IMR-90 (cell line): ENCODE measurements around the gene KIAA0319L. TPM values are rescaled to one million over a fixed set of nuclear protein-coding genes. Genes with fewer than 3 reads are reported as not detected.

Experiments
- ATAC-seq: fragments of 200-7000 bp; cut with Tn5 transposase; 2 replicates; pipeline ENCODE4 v1.9.1; 2020; ENCODE audit warnings: low read depth, mild to moderate bottlenecking, moderate library complexity
- BruUV-seq: library from RNA; stranded (reverse); fragments of 400-500 nt; replicated peaks from 2 replicates; lab custom pipeline; 2021; lab: Mats Ljungman, UMichigan
- CTCF ChIA-PET: fragments of 300-600 bp; formaldehyde crosslinking; extraction: SDS; loops from one replicate; lab custom pipeline; 2021; ENCODE audit warnings: antibody characterized with exemption; lab: Yijun Ruan, JAX
- POLR2A ChIA-PET: fragments of 300-600 bp; sonication (Branson Sonifier 250); formaldehyde crosslinking; loops from one replicate; lab custom pipeline; 2022; ENCODE audit warnings: antibody characterized with exemption; ENCODE audit not compliant: unreplicated experiment; lab: Charles Lee
- DNase-seq: peaks from one replicate; pipeline ENCODE4 v3.0.0; 2013
- H2AFZ ChIP-seq: replicated peaks from 2 replicates; pipeline ENCODE3; 2013; ENCODE audit warnings: low read length, mild to moderate bottlenecking; ENCODE audit not compliant: poor library complexity
- H2AK5ac ChIP-seq: 2 replicates; pipeline ENCODE4 v1.6.1; 2013; ENCODE audit warnings: low read depth, low read length, inconsistent platforms
- H2AK9ac ChIP-seq: replicated peaks from 2 replicates; pipeline ENCODE3; 2013; ENCODE audit warnings: mild to moderate bottlenecking, low read depth, low read length, moderate library complexity; ENCODE audit not compliant: poor library complexity
- H2BK120ac ChIP-seq: 2 replicates; pipeline ENCODE4 v1.6.1; 2013; ENCODE audit warnings: low read depth, low read length, inconsistent platforms
- H2BK15ac ChIP-seq: 3 replicates; pipeline ENCODE4 v1.6.1; 2013; ENCODE audit warnings: low read depth, low read length, inconsistent platforms
- H2BK20ac ChIP-seq: 2 replicates; pipeline ENCODE4 v1.6.1; 2013; ENCODE audit warnings: low read depth, mild to moderate bottlenecking, inconsistent platforms, low read length, moderate library complexity
- H2BK5ac ChIP-seq: 2 replicates; pipeline ENCODE4 v1.6.1; 2013; ENCODE audit warnings: mild to moderate bottlenecking, low read depth, low read length, inconsistent platforms; ENCODE audit not compliant: poor library complexity, severe bottlenecking
- H3K14ac ChIP-seq: replicated peaks from 2 replicates; pipeline ENCODE4 v1.6.1; 2013; ENCODE audit warnings: low read depth, low read length, inconsistent platforms
- H3K18ac ChIP-seq: 2 replicates; pipeline ENCODE4 v1.6.1; 2013; ENCODE audit warnings: low read depth, low read length, control low read depth
- H3K23ac ChIP-seq: 2 replicates; pipeline ENCODE4 v1.6.1; 2013; ENCODE audit warnings: low read depth, low read length, inconsistent platforms
- H3K27ac ChIP-seq: 2 replicates; pipeline ENCODE4 v1.5.1; 2013; ENCODE audit warnings: mild to moderate bottlenecking, control low read depth, low read length; ENCODE audit not compliant: insufficient read depth
- H3K27me3 ChIP-seq: 2 replicates; pipeline ENCODE4 v1.6.1; 2013; ENCODE audit warnings: low read length; ENCODE audit not compliant: control insufficient read depth, insufficient read depth
- H3K36me3 ChIP-seq: 2 replicates; pipeline ENCODE4 v1.6.1; 2013; ENCODE audit warnings: low read length, mixed read lengths; ENCODE audit not compliant: control insufficient read depth, insufficient read depth
- H3K4ac ChIP-seq: 2 replicates; pipeline ENCODE4 v1.6.1; 2013; ENCODE audit warnings: low read depth, low read length, inconsistent platforms
- H3K4me1 ChIP-seq: 2 replicates; pipeline ENCODE4 v1.6.1; 2013; ENCODE audit warnings: low read length, mixed read lengths; ENCODE audit not compliant: control insufficient read depth, insufficient read depth
- H3K4me2 ChIP-seq: 2 replicates; pipeline ENCODE4 v1.6.1; 2013; ENCODE audit warnings: low read depth, mild to moderate bottlenecking, control low read depth, low read length, moderate library complexity
- H3K4me3 ChIP-seq: 2 replicates; pipeline ENCODE4 v1.5.1; 2013; ENCODE audit warnings: low read depth, mild to moderate bottlenecking, control low read depth, low read length, moderate library complexity; ENCODE audit not compliant: insufficient read depth
- H3K56ac ChIP-seq: 2 replicates; pipeline ENCODE4 v1.6.1; 2013; ENCODE audit warnings: low read length, inconsistent platforms; ENCODE audit not compliant: insufficient read depth; ENCODE audit errors: extremely low read depth
- H3K79me1 ChIP-seq, 2 experiments: 2 replicates each; pipeline ENCODE4 v1.6.1; 2013; ENCODE audit warnings: low read length in 2 of 2, inconsistent platforms in 1 of 2, low read depth in 1 of 2
- H3K9ac ChIP-seq: 2 replicates; pipeline ENCODE4 v1.6.1; 2013; ENCODE audit warnings: low read depth, low read length, control low read depth
- H3K9me1 ChIP-seq: 2 replicates; pipeline ENCODE4 v1.6.1; 2013; ENCODE audit warnings: low read length, inconsistent platforms; ENCODE audit not compliant: insufficient read depth
- H3K9me3 ChIP-seq: 2 replicates; pipeline ENCODE4 v1.6.1; 2013; ENCODE audit warnings: low read length; ENCODE audit not compliant: control insufficient read depth, insufficient read depth
- H4K20me1 ChIP-seq: 2 replicates; pipeline ENCODE4 v1.6.1; 2013; ENCODE audit warnings: low read length, inconsistent platforms; ENCODE audit not compliant: insufficient read depth
- H4K5ac ChIP-seq: 2 replicates; pipeline ENCODE4 v1.6.1; 2013; ENCODE audit warnings: mild to moderate bottlenecking, low read depth, low read length, control low read depth
- H4K8ac ChIP-seq, 2 experiments: 2 replicates each; pipeline ENCODE4 v1.6.1; 2013; ENCODE audit warnings: low read depth in 2 of 2, low read length in 2 of 2, control low read depth in 1 of 2, inconsistent platforms in 1 of 2
- H4K91ac ChIP-seq: 2 replicates; pipeline ENCODE4 v1.6.1; 2013; ENCODE audit warnings: low read depth, low read length, inconsistent platforms; ENCODE audit not compliant: insufficient read depth
- BHLHE40 ChIP-seq: fragments of 150-350 bp; IDR thresholded peaks from 2 replicates; pipeline ENCODE4 v1.6.1; 2016; ENCODE audit warnings: mild to moderate bottlenecking, low read depth, low read length
- CEBPB ChIP-seq: IDR thresholded peaks from 2 replicates; pipeline ENCODE4 v1.6.1; 2012; ENCODE audit warnings: low read depth, low read length, improper control_type of control experiment
- CHD1 ChIP-seq: IDR thresholded peaks from 2 replicates; pipeline ENCODE4 v1.6.1; 2012; ENCODE audit warnings: low read depth, low read length, improper control_type of control experiment
- CTCF ChIP-seq: conservative IDR thresholded peaks from 2 replicates; pipeline ENCODE4 v1.5.1; 2012; ENCODE audit warnings: mild to moderate bottlenecking, low read depth, low read length, improper control_type of control experiment
- ELK1 ChIP-seq: fragments of 150-350 bp; IDR thresholded peaks from 2 replicates; pipeline ENCODE4 v1.6.1; 2016; ENCODE audit warnings: low read depth, mild to moderate bottlenecking, low read length, moderate library complexity, borderline replicate concordance
- FOS ChIP-seq: fragments of 150-350 bp; IDR thresholded peaks from 2 replicates; pipeline ENCODE4 v1.6.1; 2016; ENCODE audit warnings: low read depth, low read length
- MAFK ChIP-seq: IDR thresholded peaks from 2 replicates; pipeline ENCODE4 v1.6.1; 2012; ENCODE audit warnings: low read depth, low read length, improper control_type of control experiment
- MAZ ChIP-seq: IDR thresholded peaks from 2 replicates; pipeline ENCODE4 v1.6.1; 2012; ENCODE audit warnings: low read depth, mild to moderate bottlenecking, low read length, improper control_type of control experiment, moderate library complexity, borderline replicate concordance
- MXI1 ChIP-seq: IDR thresholded peaks from 2 replicates; pipeline ENCODE4 v1.6.1; 2012; ENCODE audit warnings: low read depth, mild to moderate bottlenecking, low read length, moderate library complexity, borderline replicate concordance
- NFE2L2 ChIP-seq: fragments of 150-350 bp; IDR thresholded peaks from 2 replicates; pipeline ENCODE4 v1.6.1; 2016; ENCODE audit warnings: low read depth, mild to moderate bottlenecking, low read length
- POLR2A ChIP-seq: IDR thresholded peaks from 2 replicates; pipeline ENCODE4 v1.6.1; 2012; ENCODE audit warnings: mild to moderate bottlenecking, low read depth, low read length
- RAD21 ChIP-seq: IDR thresholded peaks from 2 replicates; pipeline ENCODE4 v1.6.1; 2012; ENCODE audit warnings: low read length, improper control_type of control experiment
- RCOR1 ChIP-seq: IDR thresholded peaks from 2 replicates; pipeline ENCODE4 v1.6.1; 2012; ENCODE audit warnings: mild to moderate bottlenecking, low read length, improper control_type of control experiment; ENCODE audit not compliant: insufficient replicate concordance
- RFX5 ChIP-seq: IDR thresholded peaks from 2 replicates; pipeline ENCODE4 v1.8.0; 2012; ENCODE audit warnings: low read depth, mild to moderate bottlenecking, low read length, moderate library complexity
- SMC3 ChIP-seq: fragments of 150-350 bp; IDR thresholded peaks from 2 replicates; pipeline ENCODE4 v1.6.1; 2016; ENCODE audit warnings: low read depth, mild to moderate bottlenecking, antibody characterized with exemption, low read length, moderate library complexity
- USF2 ChIP-seq: fragments of 150-350 bp; IDR thresholded peaks from 2 replicates; pipeline ENCODE4 v1.6.1; 2017; ENCODE audit warnings: mild to moderate bottlenecking, antibody characterized with exemption, low read length, low read depth
- dilution Hi-C: fragments of 300-500 bp; cut with HindIII; formaldehyde crosslinking; loops from one replicate; pipeline ENCODE4 v1.14.3; 2018; ENCODE audit warnings: low sequenced_read_pairs; ENCODE audit not compliant: unreplicated experiment
- in situ Hi-C: fragments of 300-500 bp; cut with MboI; formaldehyde crosslinking; loops from 3 replicates; pipeline ENCODE4 v1.14.3; 2019; ENCODE audit warnings: low sequenced_read_pairs, inconsistent platforms, mixed read lengths
- intact Hi-C: fragments of 100-400 bp; cut with micrococcal nuclease; formaldehyde crosslinking; loops from 2 replicates; pipeline ENCODE4 v1.10.0; 2022
- polyA plus RNA-seq, 3 experiments: library from polyadenylated mRNA; depleted of rRNA; stranded (reverse); fragments of >200 nt; gene quantifications; 2 replicates each; pipeline ENCODE4 v1.2.3, GENCODE V29; 2012; ENCODE audit warnings: low replicate concordance in 1 of 3
- total RNA-seq: library from RNA; depleted of rRNA; stranded (reverse); fragments of >200 nt; gene quantifications from 2 replicates; pipeline ENCODE4 v1.2.3, GENCODE V29; 2012

KIAA0319L gene
- total and polyA plus RNA-seq, 2 of the 4 experiments (the other 2 are of a cell fraction): 38.0 to 49.8 TPM

- Histone ChIP-seq H3K9me1 (no peaks in the 10 kb centered on the region), H3K4me1 (no peaks in the 10 kb centered on the region), H2BK15ac (no peak overlapping the region), H2BK120ac (no peak overlapping the region), H2AK5ac (no peak overlapping the region), H3K14ac (no peak overlapping the region), H3K4ac (no peak overlapping the region), H3K4me2 (no peak overlapping the region), H4K5ac (no peak overlapping the region), H3K56ac (no peak overlapping the region), H4K91ac (no peak overlapping the region), H3K27me3 (no peaks in the 10 kb centered on the region), H3K23ac (no peak overlapping the region), H2AK9ac (no peak overlapping the region), H3K9me3 (no peaks in the 10 kb centered on the region), H3K27ac (no peak overlapping the region), H3K4me3 (no peak overlapping the region), H2BK5ac (no peak overlapping the region), H4K20me1 (no peaks in the 10 kb centered on the region), H3K9ac (no peak overlapping the region), H2AFZ (no peak overlapping the region), H3K18ac (no peak overlapping the region), H3K79me1 (peaks cover 1 to 4% of the 10 kb centered on the region in 2 experiments; a peak in 3 of 4 replicates), H2BK20ac (no peak overlapping the region), H3K36me3 (peaks cover 30% of the 10 kb centered on the region), H4K8ac (no peak overlapping the region)
- in situ Hi-C loops (no loop called here), intact Hi-C loops (no loop called here), dilution Hi-C loops (no loop called here)
- CTCF ChIA-PET: no interaction called here
- BruUV-seq: no TSS peak
- POLR2A ChIA-PET: no interaction called here
- TF ChIP-seq FOS (no peak), CHD1 (no peak), RAD21 (no peak), MXI1 (no peak), SMC3 (no peak), CTCF (no peak), MAFK (no peak), BHLHE40 (no peak), RFX5 (no peak), CEBPB (no peak), MAZ (no peak), POLR2A (no peak), NFE2L2 (no peak), ELK1 (no peak), USF2 (no peak), RCOR1 (no peak)
- no peak for DNase-seq
- no peak for ATAC-seq
Observed at GRCh38 chr1:35401049-35401448, 156.2 kb downstream of the KIAA0319L start.
